ENCODE measurements around the gene RPS21. TPM values are rescaled to one million over a fixed set of nuclear protein-coding genes. Genes with fewer than 3 reads are reported as not detected.
"Not testable (repeated sequence)": the region's sequence is repeated elsewhere in the genome, so short reads cannot be mapped to it uniquely, and the experiment has no call there.

The RPS21 gene
- total RNA-seq, 4 donors from 2014 or later, result 819 to 3,701 (median 3,102) TPM

DNA sequence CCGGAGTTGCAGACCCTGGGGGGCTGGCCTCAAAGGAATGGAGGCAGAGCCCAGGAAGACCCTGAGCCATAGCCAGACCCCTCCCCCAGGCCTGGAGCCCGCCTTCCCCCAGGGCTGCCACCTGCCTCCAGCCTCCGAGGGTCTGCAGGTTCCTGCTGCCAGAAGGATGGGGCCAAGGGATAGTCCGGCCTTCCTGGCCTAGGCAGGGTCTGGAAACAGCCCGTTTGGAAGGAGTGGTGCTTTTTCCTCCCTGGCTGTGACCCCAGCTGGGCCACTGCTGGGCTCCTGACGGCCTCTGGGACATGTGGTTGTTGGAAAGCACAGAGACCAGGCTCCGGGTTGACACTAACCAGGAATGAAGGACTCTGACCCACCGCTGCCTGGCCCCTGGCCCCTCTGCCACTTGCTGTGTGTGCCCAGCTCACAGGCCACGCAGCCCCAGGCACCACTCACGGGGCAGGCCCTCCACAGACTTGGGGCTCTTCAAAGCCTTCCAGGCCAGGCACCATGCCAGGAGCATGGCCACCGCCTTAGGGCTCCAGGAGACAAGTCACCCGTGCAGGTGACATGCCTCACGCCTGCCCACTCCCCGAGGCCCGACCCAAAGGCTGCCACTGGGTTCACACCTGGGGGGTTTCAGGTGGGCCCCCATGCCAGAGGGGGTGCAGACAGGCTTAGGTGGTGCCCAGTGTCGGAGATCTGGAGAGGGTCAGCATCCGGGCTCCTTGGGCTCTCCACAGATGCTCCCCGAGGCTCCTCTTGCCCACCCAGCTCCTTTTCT is 15.9 kb upstream of the RPS21 start:
- 49 to 58% methylated on average over 4 of the region's 18 CpGs for WGBS, 2 donors
- Histone ChIP-seq H3K4me1 (peaks cover 57 to 88% (median 68%) of the 10 kb centered on the region in 3 donors), H3K4me3 (no peak overlapping the region), H3K27me3 (peaks cover 0 to 39% (median 0%) of the 10 kb centered on the region in 4 donors), H3K36me3 (no peaks in the 10 kb centered on the region), H3K9me3 (no peaks in the 10 kb centered on the region), H3K27ac (peak overlapping the region; percentile 85 to 99 (median 97))
- DNase-seq, result no peak
- intact Hi-C loops (cut with DNase I), result no loop called here
- TF ChIP-seq POLR2A (IDR thresholded peaks at IDR 0.05), result no peak
- TF ChIP-seq, protein P1, sequence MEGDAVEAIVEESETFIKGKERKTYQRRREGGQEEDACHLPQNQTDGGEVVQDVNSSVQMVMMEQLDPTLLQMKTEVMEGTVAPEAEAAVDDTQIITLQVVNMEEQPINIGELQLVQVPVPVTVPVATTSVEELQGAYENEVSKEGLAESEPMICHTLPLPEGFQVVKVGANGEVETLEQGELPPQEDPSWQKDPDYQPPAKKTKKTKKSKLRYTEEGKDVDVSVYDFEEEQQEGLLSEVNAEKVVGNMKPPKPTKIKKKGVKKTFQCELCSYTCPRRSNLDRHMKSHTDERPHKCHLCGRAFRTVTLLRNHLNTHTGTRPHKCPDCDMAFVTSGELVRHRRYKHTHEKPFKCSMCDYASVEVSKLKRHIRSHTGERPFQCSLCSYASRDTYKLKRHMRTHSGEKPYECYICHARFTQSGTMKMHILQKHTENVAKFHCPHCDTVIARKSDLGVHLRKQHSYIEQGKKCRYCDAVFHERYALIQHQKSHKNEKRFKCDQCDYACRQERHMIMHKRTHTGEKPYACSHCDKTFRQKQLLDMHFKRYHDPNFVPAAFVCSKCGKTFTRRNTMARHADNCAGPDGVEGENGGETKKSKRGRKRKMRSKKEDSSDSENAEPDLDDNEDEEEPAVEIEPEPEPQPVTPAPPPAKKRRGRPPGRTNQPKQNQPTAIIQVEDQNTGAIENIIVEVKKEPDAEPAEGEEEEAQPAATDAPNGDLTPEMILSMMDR (IDR thresholded peaks at IDR 0.05), result no peak

GRCh38 chr20:62371588-62372041 is 15.3 kb upstream of the RPS21 start:
- DNase-seq, result no peak
- H3K4me3 ChIP-seq, result no peak overlapping the region
- no peaks in the 10 kb centered on the region for H3K36me3 ChIP-seq
- TF ChIP-seq POLR2A (IDR thresholded peaks at IDR 0.05), result no peak
- TF ChIP-seq, protein P1 (IDR thresholded peaks at IDR 0.05), result no peak
- H3K4me1 ChIP-seq, result peaks cover 60 to 88% (median 68%) of the 10 kb centered on the region in 3 donors
- 67% methylated on average over 1 of the region's 8 CpGs; no CpG with 5 or more reads in 1 of the 2 donors for WGBS, 2 donors
- intact Hi-C loops (cut with DNase I), result no loop called here
- peak overlapping the region; percentile 12 to 98 (median 90) for H3K27ac ChIP-seq
- no peaks in the 10 kb centered on the region for H3K9me3 ChIP-seq
- H3K27me3 ChIP-seq, result peaks cover 0 to 33% (median 0%) of the 10 kb centered on the region in 4 donors

- no peaks in the 10 kb centered on the region for H3K9me3 ChIP-seq
- DNase-seq, result no peak
- 82 to 87% methylated on average over 15 to 20 of the region's 29 CpGs for WGBS, 2 donors
- no peaks in the 10 kb centered on the region for H3K36me3 ChIP-seq
- H3K27me3 ChIP-seq, result peaks cover 0 to 26% (median 0%) of the 10 kb centered on the region in 4 donors
- TF ChIP-seq POLR2A (IDR thresholded peaks at IDR 0.05), result no peak
- TF ChIP-seq, protein P1 (IDR thresholded peaks at IDR 0.05), result no peak
- peaks cover 67 to 90% (median 69%) of the 10 kb centered on the region in 3 donors for H3K4me1 ChIP-seq
- intact Hi-C loops (cut with DNase I), result no loop called here
- peak overlapping the region; percentile 51 to 98 (median 90) for H3K27ac ChIP-seq
- H3K4me3 ChIP-seq, result no peak overlapping the region
Observed at GRCh38 chr20:62372042-62372993, 14.6 kb upstream of the RPS21 start.

- H3K9me3 ChIP-seq; DNase-seq; H3K36me3 ChIP-seq; intact Hi-C loops (cut with DNase I); H3K4me3 ChIP-seq: not testable (repeated sequence)
- Histone ChIP-seq H3K27me3 (peaks cover 0 to 15% (median 0%) of the 10 kb centered on the region in 4 donors), H3K4me1 (peaks cover 67 to 90% (median 69%) of the 10 kb centered on the region in 3 donors), H3K27ac (peak overlapping the region in 3 of 4 donors; percentile 85 to 93 (median 89))
- 78 to 82% methylated on average over 6 to 7 of the region's 40 CpGs for WGBS, 2 donors
Observed at GRCh38 chr20:62373631-62374179, 13.2 kb upstream of the RPS21 start.
